ENCODE results near the gene DDC.
"Not testable (repeated sequence)": the region's sequence is repeated elsewhere in the genome, so short reads cannot be mapped to it uniquely, and the experiment has no call there.

DDC gene

DNA sequence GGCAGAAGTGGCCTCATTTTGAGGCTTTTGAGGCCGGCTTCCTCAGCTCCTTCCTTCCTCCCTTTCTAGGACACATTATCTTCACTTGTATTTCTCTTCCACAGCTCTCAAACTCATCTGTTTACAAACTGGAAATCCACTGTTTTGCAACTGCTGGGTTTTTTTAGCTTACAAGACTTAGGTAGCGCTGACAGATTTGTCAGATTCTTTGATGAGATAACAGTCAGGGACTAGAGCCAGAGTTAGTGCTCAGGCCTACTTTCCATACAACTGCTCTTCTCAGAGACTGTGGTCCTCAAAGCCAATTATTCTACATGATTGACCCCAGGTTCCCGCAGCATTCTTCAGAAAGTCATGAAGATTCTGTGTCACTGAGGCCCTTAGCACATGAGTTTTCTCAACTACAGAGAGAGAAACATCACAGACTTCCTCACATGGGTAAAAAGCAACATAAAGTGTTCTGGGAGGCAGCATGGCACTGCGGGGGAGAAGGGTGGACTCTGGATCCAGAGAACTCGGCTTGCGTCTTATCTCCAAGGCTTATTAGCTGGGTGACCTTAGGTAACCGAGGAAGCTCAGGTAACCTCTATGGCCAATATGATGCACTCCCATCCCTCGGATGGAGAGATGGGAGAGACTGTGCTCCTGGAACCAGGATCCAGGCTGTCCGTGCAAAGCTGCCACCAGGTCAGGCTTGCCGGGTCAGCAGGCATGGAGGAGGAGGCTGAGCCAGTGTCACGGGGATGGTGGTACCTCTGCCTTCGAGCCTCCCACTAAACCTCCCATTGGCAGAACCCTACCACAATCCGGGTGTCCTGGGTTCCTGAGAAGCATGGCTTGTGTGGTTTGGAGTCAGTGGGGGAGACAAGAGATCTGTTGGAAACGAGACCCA lies 10.5 kb downstream of the DDC start:
- DNase-seq: no peak

DNA sequence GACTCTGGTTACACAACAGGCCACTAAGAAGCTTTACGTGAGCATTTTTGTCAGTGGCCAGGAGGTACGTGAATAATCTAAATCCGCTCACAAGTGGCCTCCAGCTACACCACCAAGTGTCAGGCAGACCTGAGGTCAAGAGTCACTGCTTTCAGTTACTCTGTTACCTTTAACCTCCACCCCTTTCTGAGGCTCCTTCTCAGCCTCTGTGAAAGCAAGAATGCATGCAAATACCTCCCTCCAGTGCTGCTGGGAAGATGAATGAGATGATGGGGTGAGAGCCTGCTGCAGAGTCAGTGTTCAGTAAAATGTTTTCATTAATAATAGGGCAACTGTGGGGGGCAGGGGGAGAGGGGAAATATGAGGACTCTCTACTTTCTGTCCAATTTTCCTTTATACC lies 11.2 kb downstream of the DDC start:
- DNase-seq: no peak

DNA sequence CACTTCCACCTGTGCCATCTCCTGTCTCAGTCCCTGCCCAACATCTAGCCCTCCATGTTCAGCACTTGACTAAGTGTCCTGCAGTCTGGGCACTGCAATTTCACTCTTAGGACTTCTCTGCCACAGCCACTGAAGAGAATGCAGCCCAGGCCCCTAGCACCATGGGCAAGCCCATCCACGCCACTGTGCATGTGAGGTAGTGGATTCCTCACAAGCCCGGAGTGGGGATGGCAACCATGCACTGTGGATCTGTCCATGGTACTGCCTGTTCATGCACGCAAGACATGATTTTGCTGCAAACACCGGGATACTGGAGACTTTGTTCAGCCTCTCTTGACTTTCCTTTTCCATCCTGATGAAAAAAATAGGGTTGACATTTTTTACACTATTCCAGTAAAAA lies 12.3 kb downstream of the DDC start:
- no peak for DNase-seq

DNA sequence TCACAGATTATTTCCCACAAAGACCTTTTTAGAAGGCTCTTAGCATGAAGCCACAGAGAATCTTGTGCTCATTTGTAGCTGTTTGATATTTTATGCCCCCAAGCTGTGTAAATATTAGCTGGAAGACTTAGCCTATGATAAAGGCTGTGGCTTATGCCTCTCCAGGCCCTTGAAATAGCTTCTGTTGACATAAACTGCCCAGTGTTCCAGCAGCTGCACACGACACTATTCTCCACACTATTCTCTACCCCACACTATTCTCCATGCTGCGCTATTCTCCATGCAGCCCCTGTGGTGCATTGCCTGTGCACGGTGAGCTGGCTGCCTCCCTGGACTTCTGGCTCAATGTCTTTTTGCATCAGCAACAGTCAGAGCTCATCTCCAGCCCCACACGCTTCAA lies 13.1 kb downstream of the DDC start:
- no peak for DNase-seq

DNA sequence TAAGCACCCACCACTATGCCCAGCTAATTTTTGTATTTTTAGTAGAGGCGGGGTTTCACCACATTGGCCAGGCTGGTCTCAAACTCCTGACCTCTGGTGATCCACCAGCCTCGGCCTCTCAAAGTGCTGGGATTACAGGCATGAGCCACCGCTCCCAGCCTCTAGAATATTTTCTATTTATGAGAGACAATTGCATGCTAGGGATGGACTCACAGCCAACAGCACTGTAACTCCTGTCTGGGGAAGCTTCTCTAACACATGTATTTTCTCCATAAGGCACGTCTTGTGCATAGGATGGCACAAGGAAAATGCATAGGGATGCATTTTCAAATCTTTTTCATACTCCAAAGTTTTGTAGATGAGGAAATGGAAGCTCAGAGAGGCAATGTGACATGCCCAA lies 19.6 kb downstream of the DDC start:
- DNase-seq: not testable (repeated sequence)

DNA sequence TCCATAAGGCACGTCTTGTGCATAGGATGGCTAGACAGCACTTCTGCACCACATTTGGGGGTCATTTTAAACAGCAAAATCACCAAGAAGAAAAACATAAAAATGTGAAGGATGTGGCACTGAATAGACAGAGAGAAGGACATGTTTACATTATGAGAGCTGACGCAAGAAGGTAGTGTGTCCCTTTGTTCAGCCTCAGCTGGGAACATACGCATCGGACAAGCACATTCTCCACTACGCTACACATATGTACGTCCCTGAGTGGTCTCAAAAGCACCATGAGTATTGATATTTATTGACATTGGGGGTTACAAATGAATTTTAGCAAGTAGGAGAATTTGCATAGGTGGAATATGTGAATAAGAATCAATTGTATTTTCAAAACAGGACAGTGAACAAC lies 20.2 kb downstream of the DDC start:
- DNase-seq: no peak

DNA sequence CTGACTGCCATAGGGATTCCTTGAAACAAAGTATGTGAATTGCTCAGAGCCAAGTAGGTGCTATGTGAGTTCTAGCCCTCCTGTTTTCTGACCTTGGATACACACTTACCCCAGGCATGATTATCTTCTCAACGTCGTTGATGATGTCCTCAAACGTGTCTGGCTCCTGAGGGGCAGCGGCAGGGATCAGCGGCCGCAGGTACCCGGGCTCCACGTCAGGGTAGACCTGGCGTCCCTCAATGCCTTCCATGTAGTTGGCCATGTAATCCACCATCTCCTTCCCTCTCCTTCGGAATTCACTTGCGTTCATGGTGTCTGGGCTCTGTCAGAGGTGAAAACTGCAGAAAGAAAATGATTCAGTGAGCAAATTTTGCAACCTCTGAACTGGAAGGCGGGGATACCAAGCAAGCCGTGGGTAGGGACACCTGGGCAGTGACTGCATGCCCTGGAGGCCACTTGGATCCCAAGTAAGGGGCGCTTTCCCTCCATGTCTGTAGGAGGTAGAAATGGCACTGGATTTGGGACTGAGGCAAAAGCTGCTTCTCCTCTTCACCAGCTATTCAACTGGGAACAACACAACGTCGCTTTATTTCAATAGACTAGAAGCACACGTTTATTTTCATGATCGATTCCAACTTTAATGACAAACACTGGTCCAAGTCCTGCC lies 21.3 kb downstream of the DDC start:
- no peak for DNase-seq

DNA sequence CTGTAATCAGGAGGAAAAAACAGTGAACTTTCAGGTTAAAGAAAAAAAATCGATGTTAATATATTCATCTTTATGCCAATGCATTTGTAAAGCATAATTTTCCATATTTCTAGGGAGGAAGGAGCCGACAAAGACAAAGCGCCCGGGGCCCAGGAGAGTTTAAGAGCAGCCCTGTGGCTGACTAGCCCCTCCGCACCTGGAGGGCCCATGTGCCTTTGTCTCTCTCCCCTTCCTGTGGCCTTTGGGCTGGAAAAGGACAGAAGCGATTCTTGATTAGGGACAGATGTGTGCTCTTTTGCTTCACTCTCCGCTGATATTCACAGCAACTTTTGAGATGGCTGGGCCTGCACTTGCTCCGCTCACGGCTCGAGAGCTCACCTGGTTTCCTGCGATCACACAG lies 23.1 kb downstream of the DDC start:
- DNase-seq: no peak

DNA sequence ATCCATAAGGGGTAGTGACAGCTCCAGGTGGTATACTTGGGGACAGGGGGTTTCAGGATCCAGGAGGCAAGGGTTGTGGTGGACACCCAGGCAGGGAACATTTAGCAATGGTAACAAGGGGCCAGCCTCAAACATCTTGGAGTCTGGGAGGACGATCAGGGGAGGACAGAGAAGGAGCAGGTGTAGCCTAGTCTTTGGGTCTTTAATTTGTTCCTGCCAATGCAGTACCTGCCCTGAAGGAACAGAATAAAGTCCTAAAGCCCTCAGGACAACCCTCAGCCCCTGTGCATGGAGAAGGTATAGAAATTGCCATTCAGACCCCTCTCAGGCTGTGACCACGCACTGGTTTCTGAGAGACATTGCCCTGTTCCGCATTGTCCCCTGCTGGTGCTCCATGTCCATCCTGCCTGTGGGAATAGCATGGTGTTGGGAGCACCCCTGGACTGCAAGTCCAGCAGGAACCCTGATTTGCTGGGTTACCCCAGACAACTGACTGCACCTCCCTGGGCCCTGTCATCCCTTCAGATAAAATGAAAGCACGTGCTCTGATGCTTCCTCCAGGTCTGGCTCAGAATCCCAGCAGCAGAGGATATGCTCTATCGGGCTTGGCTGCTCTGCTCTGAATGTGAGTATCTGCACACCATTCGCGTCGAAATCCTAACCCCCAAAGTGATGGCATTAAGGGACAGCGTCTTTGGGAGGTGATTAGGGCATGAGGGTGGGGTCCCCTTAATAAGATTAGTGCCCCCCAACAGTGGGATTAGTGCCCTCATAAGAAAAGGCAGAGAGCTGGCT lies 24.2 kb downstream of the DDC start:
- no peak for DNase-seq

DNA sequence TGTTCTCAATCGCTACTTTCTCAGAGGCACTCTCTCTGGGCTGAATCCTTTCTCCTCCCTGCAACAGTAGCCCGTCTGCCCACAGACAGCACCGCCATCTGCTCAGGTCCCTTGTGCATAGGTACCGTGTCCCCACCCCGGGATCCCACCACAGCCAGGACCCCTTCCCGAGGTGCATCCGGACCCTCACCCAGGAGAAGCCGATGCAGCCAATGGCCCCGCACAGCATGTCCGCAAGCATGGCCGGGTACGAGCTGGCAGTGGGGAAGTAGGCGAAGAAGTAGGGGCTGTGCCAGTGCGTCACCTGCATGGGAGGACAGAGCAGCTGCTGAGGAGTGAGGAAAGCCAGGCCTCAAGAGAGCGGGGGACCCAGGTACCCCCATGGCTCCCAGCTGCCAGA lies 25.5 kb downstream of the DDC start:
- DNase-seq: no peak

DNA sequence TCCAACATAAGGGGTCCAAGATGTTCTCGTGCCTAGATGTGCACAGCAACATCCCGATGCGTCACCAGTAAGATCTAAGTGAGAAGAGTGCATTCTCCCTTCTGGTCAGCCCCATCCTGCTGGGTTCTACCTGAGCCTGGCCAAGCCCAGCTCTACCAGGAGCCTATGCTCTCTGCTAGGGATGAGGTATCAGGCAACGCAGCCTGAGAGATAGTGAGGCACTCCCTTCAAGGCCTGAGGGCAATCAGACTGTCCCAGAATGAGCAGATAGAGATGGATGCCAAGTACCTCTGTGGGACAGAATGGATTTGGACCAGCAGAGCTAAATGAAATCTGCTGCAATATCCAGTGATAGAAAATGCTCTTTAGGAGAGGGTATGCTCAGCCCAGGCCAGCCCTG lies 26.7 kb downstream of the DDC start:
- no peak for DNase-seq

DNA sequence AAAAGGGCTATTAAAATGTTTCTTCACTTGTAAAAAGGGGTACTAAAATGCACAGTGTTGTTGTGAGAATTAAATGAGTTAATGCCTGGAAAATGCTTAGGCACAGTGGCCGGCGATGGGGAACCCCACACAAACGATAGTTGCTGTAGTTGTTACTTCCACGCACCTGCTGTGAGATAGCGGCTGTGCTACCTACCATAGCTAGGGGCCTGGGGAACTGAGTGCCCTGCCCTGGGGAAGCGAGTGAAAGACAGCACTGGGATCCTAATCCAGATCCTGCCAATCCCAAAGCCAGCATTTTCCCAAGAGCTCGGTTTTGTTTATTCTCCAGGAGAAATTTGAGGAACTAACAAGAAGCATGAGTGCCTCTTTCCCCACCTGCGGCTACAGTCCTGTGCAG lies 27.8 kb downstream of the DDC start:
- DNase-seq: no peak

DNA sequence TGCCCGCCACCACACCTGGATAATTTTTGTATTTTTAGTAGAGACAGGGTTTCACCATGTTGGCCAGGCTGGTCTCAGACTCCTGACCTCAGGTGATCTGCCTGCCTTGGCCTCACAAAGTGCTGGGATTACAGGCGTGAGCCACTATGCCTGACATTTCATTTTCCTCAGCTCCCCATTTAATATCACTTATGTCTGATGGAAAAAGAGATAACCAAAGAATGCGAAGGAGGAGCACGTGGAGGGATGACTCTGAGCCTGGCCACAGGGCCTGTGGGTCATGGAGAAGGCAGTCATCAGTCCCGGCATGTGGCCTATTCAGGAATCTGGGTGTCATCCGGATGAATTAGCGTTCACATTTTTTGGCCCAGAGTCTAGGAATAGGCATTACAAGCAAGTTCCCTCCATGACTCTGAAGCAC lies 29.9 kb downstream of the DDC start:
- DNase-seq: not testable (repeated sequence)

DNA sequence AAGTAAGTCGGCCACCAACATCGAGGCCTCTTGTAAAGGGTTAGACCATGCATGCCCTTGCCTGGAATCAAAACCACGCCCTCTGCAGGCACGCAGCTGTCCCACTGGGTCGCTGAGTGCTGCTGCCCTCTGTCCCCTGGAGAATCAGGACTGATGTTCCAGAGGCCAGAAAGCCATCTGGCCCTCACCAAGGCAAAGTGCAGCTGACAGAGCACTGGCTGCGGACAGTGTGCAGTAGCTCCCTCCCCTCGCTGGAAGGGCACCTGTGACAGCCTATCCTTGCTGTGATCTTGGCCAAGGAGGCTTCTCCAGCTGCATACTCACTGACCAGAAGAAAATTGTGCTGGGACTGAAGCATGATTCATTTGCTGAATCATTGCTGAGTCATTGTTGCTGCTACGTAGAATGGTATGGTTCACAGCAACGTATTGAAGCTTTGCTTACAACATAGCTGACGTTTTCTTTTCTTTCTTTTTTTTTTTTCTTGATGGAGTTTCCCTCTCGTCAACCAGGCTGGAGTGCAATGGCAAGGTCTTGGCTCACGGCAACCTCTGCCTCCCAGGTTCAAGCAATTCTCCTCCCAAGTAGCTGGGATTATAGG lies 30.4 kb downstream of the DDC start:
- DNase-seq: peak in 1 of 5 donors; percentile 41

DNA sequence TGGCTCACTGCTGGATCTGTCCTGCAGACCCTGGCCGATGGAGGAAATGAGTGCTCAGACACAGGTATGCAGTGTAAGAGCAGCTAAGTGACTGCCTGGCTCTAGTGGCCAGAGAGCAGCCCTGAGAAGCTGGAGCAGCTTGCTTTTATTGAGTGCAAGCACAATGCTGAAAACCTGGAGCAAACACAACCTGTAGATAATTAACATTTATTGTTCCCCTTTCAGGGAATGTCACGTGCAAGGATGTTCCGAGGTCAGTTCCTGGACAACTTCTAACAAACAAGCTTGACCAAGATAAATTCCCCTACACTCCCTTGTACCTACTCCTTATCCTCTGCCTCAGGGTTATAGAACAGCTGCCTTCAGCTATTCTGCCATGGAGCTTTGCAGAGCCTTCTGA lies 31.3 kb downstream of the DDC start:
- DNase-seq: no peak

DNA sequence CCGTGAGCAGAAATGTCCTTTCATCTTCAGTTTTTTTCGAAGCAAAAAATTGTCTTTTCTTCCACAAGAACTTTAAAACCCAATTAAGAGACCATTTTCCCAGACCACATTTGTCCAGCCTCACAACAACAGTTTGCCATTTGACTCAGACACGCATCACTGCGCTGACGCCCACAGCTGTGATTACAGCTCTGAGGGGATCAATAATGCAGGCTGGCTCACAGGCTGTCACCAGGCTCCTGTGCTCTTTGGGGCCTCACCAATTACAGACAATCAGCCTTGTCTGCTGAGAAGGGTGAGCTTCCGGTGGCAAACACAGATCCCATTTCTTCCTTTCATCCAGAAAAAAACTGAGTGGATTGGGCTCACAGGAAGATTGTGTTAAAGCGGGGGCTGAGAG lies 33.3 kb downstream of the DDC start:
- no peak for DNase-seq

DNA sequence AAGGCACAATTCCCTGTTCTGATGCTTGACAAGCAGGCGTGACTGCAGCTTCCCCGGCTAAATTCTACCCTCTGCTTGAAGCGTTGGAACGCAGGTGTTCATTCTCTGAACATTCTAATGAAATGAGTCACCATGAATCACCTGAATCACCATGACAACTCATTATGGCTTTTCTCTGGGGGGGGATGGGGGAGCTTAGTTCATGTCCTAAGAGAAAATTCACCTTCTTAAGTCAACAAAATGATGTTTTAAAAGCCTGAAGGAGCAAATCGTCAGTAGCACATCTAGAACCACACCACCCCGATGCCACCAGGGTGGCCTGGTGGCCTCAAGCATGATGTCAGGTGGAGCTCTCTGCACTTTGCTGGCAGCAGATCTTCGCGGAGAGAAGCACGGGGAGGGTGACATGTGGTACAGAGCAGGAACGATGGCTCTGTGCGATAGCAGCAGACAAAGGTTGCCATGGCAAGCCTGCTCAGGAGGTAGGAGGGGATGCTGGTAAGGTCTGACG lies 33.7 kb downstream of the DDC start:
- DNase-seq: no peak

DNA sequence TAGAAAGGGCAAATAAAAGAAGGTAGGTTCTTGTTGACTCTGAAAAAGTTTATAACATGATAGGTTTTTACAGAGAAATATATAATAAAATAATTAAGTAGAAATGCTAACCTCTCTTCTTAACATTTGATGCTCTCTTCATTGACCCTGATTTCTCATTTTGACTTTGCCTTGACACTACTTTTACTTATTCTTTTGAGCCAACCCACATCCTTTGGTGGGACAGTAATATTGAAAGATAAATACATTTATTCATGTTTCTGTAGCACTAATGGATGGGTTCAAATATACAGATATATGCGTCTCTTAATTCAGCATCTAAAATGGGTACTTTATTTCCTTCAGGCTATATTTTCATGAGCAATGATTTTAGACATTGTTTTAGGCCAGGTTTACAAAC lies 34.4 kb downstream of the DDC start:
- no peak for DNase-seq

DNA sequence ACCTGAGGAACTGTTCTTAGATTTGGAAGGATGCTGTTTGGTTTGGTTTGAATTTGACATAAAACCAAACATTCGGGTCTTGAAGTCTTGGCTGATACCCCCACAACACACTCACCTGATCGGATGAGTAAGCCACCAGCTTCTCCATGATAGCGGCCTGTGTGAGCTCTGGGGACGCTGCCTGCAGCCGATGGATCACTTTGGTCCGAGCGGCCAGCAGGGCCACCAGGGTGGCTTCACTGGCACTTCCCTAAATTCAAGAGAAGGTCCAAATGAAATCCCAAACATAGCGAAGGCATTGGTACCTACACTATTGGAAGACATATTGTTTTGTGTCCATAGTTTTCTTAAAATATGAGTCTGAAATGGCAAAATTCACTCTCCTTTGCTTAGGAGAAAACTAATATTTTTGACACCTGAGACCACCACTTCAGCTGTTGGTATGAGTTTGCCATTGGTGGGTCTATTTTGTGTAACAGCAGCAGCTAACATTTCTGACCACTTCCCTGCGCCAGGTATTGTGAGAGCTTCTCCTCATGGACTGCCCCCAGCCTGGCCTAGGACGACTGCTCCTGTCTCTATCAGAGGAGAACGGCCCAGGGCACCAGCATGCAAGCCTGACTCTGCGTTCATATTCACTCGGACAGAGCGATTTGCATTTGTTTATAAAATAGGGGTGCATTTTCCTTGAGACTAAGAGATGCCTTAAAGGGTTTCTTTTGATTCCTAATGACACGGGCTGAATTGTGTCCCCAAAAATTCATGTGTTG lies 35.9 kb downstream of the DDC start:
- no peak for DNase-seq

DNA sequence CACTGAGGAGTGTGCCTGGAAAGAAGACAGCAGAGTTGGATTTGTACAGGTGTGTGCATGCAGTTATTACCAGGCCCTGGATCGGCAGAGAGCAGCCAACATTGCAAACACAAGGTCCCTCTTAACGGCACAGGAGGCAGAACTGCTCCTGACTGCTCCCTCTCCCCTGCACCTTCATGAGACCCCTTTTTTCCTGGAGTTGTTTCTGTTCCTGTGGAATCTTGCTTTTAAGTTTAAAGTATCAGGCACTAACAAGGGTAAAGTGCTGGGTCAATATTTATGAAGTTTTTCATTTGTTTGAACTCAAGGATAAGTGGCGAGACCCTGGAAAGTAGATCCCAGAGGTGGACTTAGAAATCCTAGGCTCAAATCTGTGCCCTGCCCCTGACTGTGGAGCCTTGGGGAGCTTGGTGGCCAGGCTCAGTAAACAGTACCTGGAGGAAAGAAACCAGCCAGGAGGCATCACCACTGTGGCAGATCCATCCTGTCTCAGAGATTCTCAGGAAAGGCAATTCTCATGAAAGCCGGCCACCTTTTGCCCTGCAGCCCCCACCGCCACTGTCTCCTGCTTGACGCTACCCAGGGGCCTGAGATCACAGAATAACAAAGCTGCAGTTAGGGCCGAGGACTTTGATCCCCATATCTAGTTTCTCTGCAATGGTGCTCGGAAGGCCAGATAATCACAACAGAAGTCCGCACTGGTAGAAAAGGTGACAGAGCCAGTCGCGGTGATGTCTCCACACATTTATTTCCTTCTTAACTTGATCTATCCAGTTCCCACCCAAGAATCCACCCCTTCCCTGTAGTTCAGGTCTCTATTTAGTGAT lies 36.7 kb downstream of the DDC start:
- no peak for DNase-seq

DNA sequence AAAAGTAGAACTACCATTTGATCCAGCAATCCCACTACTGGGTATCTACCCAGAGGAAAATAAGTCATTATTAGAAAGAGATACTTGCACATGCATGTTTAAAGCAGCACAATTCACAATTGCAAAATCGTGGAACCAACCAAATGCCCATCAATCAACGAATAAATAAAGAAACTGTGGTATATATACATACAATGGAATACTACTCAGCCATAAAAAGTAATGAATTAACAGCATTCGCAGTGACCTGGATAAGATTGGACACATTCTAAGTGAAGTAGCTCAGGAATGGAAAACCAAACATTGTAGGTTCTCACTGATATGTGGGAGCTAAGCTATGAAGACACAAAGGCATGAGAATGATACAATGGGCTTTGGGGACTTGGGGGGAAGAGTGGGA lies 45.9 kb downstream of the DDC start:
- DNase-seq: not testable (repeated sequence)
